ENCODE measurements around the gene HCAR3.

GRCh38 chr12:122684297-122684813 is 32.3 kb downstream of the HCAR3 start:
- TF ChIP-seq SUZ12 (IDR thresholded peaks at IDR 0.05) (no peak), CTBP1 (IDR thresholded peaks at IDR 0.05; ENCODE audit: borderline replicate concordance) (no peak)
